ENCODE measurements around the gene TCF7L2.

Gene TCF7L2

GRCh38 chr10:112979927-112980326, 29.9 kb downstream of the TCF7L2 start:
- ChIA-PET CTCF (no interaction called here), POLR2A (ENCODE audit: low non-redundant PET) (no interaction called here)
- no peak overlapping the region for H3K27ac ChIP-seq
- no peak for DNase-seq (ENCODE audit: low spot score)
- TF ChIP-seq CTCF (conservative IDR thresholded peaks at IDR 0.05; ENCODE audit: low read depth): no peak

GRCh38 chr10:112980937-112981336, 30.9 kb downstream of the TCF7L2 start:
- DNase-seq (ENCODE audit: low spot score): no peak
- POLR2A ChIA-PET (ENCODE audit: low non-redundant PET): no interaction called here
- CTCF ChIA-PET: no interaction called here
- no peak overlapping the region for H3K27ac ChIP-seq
- TF ChIP-seq CTCF (conservative IDR thresholded peaks at IDR 0.05; ENCODE audit: low read depth): no peak

GRCh38 chr10:112981553-112981952, 31.5 kb downstream of the TCF7L2 start:
- no peak for DNase-seq (ENCODE audit: low spot score)
- H3K27ac ChIP-seq: no peak overlapping the region
- ChIA-PET POLR2A (ENCODE audit: low non-redundant PET) (no interaction called here), CTCF (no interaction called here)
- no peak for TF ChIP-seq CTCF (conservative IDR thresholded peaks at IDR 0.05; ENCODE audit: low read depth)

- no peak for TF ChIP-seq CTCF (conservative IDR thresholded peaks at IDR 0.05; ENCODE audit: low read depth)
- POLR2A ChIA-PET (ENCODE audit: low non-redundant PET): no interaction called here
- CTCF ChIA-PET: no interaction called here
- no peak overlapping the region for H3K27ac ChIP-seq
- no peak for DNase-seq (ENCODE audit: low spot score)
Observed at GRCh38 chr10:112983444-112984056, 33.5 kb downstream of the TCF7L2 start.

- POLR2A ChIA-PET (ENCODE audit: low non-redundant PET): no interaction called here
- CTCF ChIA-PET: interaction anchor here (0.6 kb wide), 1 partner anchor 741 kb away, joined by 3 read pairs; no protein-coding TSS in a partner anchor
Observed at GRCh38 chr10:112984756-112985155, 34.7 kb downstream of the TCF7L2 start.

GRCh38 chr10:112985690-112986543, 35.9 kb downstream of the TCF7L2 start:
- ChIA-PET CTCF (interaction anchor here (1.0 kb wide), 1 partner anchor 9 kb away, joined by 3 read pairs; no protein-coding TSS in a partner anchor), POLR2A (ENCODE audit: low non-redundant PET) (no interaction called here)
- no peak for DNase-seq (ENCODE audit: low spot score)
- H3K27ac ChIP-seq: no peak overlapping the region
- TF ChIP-seq CTCF (conservative IDR thresholded peaks at IDR 0.05; ENCODE audit: low read depth): no peak

More at GRCh38 chr10:112984756-112985155, 34.7 kb downstream of the TCF7L2 start:
- no peak overlapping the region for H3K27ac ChIP-seq
- DNase-seq (ENCODE audit: low spot score): no peak
- TF ChIP-seq CTCF (conservative IDR thresholded peaks at IDR 0.05; ENCODE audit: low read depth): no peak

Data from RWPE1 (cell line).